ENCODE results near the gene OR2T5.
"Not testable (repeated sequence)": the region's sequence is repeated elsewhere in the genome, so short reads cannot be mapped to it uniquely, and the experiment has no call there.

GRCh38 chr1:248438668-248439067 is 49.7 kb upstream of the OR2T5 start:
- TF ChIP-seq POLR2A, CTCF (IDR thresholded peaks at IDR 0.05): not testable (repeated sequence)
